Stimulated activated memory B cell treated with anti-CD40 and anti-IgM and Interleukin-4, amounts not matched to agents 10 μg/mL and 1 μg/mL and 100 μg/mL, for 72 hours (primary cell): ENCODE measurements around the gene ACTN4.

ENCODE experiments used
- ATAC-seq: fragments of 150-1000 bp; cut with Tn5 transposase; 2 replicates; pipeline ENCODE4 v1.10.0; 2021
- H3K27ac Mint-ChIP-seq: one replicate; pipeline ENCODE4 v1.8.0; 2022; ENCODE audit warnings: mild to moderate bottlenecking, mixed read lengths
- H3K27me3 Mint-ChIP-seq: one replicate; pipeline ENCODE4 v1.8.0; 2022; ENCODE audit warnings: mixed read lengths
- H3K36me3 Mint-ChIP-seq: one replicate; pipeline ENCODE4 v1.8.0; 2022; ENCODE audit warnings: mixed read lengths
- H3K4me1 Mint-ChIP-seq: one replicate; pipeline ENCODE4 v1.8.0; 2022; ENCODE audit warnings: mixed read lengths
- H3K4me3 Mint-ChIP-seq: one replicate; pipeline ENCODE4 v1.8.0; 2022; ENCODE audit warnings: mild to moderate bottlenecking, moderate library complexity, mixed read lengths
- H3K9me3 Mint-ChIP-seq: one replicate; pipeline ENCODE4 v1.8.0; 2022; ENCODE audit warnings: mixed read lengths

The ACTN4 gene

DNA sequence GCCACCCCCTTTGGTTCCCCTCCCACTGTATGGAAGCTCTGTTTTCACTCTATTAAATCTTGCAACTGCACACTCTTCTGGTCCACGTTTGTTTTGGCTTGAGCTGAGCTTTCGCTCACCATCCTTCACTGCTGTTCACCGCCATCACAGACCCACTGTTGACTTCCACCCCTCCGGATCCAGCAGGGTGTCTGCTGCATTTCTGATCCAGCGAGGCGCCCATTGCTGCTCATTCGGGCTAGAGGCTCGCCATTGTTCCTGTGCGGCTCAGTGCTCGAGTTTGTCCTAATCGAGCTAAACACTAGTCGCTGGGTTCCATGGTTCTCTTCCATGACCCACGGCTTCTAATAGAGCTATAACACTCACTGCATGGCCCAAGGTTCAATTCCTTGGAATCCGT, 42.7 kb downstream of the ACTN4 start:
- Mint-ChIP-seq H3K4me1 (peaks cover 83% of the 10 kb centered on the region), H3K4me3 (no peak overlapping the region)

DNA sequence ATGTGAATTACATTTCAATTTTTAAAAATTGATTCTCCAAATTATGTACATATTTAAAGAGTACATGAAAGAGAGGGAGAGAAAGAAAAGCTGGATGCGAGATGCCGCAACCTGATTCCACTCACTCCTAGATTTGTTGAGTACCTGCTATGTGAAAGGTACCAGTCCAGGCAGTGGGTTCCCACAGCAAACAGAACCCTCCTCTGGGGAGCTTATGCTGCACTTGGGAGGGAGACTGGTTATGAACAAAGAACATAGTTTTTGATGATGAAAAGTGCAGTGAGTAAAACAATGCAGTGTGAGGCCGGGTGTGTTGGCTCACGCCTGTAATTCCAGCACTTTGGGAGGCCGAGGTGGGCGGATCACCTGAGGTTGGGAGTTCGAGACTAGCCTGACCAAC, 43.4 kb downstream of the ACTN4 start:
- Mint-ChIP-seq H3K27ac (peak overlapping the region; percentile 37), H3K4me1 (peaks cover 83% of the 10 kb centered on the region), H3K36me3 (peaks cover 5% of the 10 kb centered on the region), H3K9me3 (no peaks in the 10 kb centered on the region), H3K27me3 (no peaks in the 10 kb centered on the region), H3K4me3 (no peak overlapping the region)
- no peak for ATAC-seq

More for the DNA sequence above, 42.7 kb downstream of the ACTN4 start:
- Mint-ChIP-seq H3K27me3 (no peaks in the 10 kb centered on the region), H3K27ac (peak overlapping the region; percentile 37), H3K9me3 (no peaks in the 10 kb centered on the region), H3K36me3 (peaks cover 5% of the 10 kb centered on the region)
- no peak for ATAC-seq

DNA sequence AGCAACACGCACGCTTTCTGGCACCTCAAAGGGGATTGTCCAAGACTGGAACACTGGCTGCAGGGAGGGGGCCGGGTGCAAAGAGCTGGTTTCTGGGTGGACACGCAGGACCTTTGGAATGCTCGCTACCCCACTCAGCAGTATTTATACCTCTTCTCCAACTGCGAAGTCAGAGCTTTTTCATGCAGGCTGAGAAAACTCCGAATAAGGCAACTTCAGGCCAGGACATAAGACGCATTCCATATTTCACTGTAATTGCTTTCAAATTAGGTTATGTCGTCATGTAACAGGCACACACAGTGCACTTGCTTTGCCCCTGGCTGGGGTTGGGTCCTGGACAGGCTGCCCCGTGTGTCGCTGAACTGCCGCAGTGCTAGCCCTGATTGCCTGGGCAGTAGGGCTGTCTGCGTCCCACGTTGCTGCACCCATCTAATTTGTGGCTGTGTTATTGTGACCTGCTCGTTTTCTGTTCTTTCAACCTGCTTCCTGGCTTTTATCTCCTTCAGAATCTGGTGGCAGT, 44.5 kb downstream of the ACTN4 start:
- H3K4me1 Mint-ChIP-seq = peaks cover 83% of the 10 kb centered on the region
- no peak for ATAC-seq
- no peak overlapping the region for H3K27ac Mint-ChIP-seq
- no peaks in the 10 kb centered on the region for H3K9me3 Mint-ChIP-seq
- H3K27me3 Mint-ChIP-seq = no peaks in the 10 kb centered on the region
- no peak overlapping the region for H3K4me3 Mint-ChIP-seq
- H3K36me3 Mint-ChIP-seq = peaks cover 5% of the 10 kb centered on the region

DNA sequence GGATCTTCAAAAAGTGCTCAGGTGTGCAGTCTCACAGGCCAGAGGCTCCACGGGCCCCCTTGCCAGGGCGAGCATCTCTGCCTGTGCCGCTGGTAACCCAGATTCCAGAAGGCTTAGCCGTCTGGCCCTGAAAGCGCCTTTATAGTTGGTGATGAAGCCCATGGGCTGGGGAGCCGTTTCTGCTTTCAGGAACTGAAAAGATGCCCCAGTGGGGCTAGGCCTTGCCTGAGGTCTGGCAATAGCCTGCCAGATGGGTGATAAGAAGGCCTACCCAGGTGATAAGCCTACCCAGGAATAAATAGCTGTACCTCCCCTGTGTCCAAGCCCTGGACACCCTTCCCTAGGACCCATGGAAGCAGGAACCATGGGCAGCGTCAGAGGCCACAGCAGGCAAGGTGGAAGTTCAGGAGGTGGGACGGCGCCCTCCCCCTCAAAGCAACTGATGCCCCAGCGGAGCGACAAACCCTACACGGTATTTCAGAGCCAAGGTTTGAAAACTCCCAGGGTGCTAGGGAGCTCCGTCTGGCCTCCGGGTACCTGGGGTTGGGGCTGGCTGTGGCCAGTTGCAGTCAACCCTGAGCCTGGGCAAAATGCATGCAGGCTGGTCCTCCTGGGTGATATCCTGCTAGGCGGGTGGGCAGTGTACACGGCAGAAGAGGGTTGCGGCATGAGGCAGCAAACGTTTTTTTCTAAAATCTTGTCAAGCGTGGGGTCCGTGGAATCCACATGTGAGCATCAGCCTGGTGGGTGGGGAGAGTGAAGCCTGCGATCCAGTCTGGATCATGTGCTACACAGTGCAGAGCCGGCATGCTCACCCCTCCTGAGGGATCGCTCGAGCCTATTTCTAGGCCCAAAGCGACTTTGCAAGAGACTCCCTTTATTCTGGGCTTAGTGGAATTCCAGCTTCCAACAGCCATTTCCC, 45.3 kb downstream of the ACTN4 start:
- no peaks in the 10 kb centered on the region for H3K27me3 Mint-ChIP-seq
- peaks cover 80% of the 10 kb centered on the region for H3K4me1 Mint-ChIP-seq
- no peaks in the 10 kb centered on the region for H3K9me3 Mint-ChIP-seq
- peaks cover 5% of the 10 kb centered on the region for H3K36me3 Mint-ChIP-seq
- peak overlapping the region; percentile 83 for H3K27ac Mint-ChIP-seq
- H3K4me3 Mint-ChIP-seq = no peak overlapping the region
- no peak for ATAC-seq

DNA sequence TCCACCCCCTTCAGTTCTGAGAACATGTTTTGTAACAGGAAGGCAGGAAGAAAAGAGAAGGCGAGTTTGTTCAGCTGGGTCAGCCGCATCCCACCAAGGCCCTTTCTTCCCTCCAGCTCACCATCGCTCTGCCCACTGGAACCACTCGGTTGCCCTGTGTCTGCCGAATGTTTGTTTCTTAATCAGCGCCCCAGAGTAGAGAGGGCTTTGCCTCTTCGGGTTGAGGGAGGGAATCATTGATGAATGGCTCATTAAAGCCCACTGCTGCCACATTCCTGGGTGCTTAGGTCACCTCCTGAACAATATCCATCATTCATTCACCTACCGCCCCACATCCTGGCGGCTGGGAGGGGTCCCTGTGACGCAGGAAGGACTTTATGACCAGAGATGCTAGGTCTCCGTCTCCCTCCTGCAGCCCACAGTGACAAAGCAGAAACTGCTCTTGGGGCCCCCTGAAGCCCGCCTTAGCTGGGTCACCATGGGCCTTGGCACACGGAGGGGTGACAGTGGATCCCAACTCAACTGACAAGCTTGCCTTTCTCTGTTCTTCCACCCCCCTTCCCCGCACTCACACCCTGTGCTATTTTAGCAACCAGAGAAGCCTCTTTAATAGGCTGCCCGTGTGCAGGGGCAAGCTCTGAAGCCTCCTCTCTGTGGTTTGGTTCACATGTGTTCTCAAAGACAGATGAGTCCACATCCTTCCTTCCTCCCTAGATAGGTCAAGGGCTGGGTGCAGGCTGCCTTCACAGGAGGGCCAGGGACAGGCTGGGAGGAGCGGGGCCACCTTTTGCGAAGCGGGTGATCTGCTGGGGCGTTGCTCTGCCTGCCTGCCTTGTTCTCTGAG, 46.2 kb downstream of the ACTN4 start:
- H3K4me3 Mint-ChIP-seq = peak overlapping the region; percentile 22

DNA sequence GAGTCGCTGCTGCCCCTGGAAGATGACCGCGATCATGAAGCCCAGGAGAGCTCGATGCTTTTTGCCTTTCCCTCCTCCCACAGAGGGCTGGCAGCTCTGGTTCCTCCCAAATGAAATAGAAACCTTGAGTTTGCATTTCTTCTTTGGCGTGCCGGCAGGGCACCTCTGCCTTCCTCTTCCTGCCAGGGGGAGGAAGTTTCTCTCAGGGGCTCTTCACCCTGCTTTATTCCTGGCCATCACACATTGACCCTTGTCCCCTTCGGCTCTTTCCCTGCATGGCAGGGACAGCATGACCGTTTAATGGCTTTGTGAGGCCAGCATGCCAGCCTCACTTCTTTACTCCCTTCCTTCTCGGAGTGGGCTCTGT, 47.9 kb downstream of the ACTN4 start:
- Mint-ChIP-seq H3K36me3 (peaks cover under 1% of the 10 kb centered on the region), H3K9me3 (no peaks in the 10 kb centered on the region), H3K4me1 (peaks cover 81% of the 10 kb centered on the region), H3K27ac (peak overlapping the region; percentile 83), H3K4me3 (peak overlapping the region; percentile 71), H3K27me3 (no peaks in the 10 kb centered on the region)
- peak; percentile 24 for ATAC-seq

More for the DNA sequence above, 46.2 kb downstream of the ACTN4 start:
- H3K27ac Mint-ChIP-seq = peak overlapping the region; percentile 83
- no peaks in the 10 kb centered on the region for H3K27me3 Mint-ChIP-seq
- peaks cover 5% of the 10 kb centered on the region for H3K36me3 Mint-ChIP-seq
- no peaks in the 10 kb centered on the region for H3K9me3 Mint-ChIP-seq
- peak; percentile 87 for ATAC-seq
- H3K4me1 Mint-ChIP-seq = peaks cover 81% of the 10 kb centered on the region

DNA sequence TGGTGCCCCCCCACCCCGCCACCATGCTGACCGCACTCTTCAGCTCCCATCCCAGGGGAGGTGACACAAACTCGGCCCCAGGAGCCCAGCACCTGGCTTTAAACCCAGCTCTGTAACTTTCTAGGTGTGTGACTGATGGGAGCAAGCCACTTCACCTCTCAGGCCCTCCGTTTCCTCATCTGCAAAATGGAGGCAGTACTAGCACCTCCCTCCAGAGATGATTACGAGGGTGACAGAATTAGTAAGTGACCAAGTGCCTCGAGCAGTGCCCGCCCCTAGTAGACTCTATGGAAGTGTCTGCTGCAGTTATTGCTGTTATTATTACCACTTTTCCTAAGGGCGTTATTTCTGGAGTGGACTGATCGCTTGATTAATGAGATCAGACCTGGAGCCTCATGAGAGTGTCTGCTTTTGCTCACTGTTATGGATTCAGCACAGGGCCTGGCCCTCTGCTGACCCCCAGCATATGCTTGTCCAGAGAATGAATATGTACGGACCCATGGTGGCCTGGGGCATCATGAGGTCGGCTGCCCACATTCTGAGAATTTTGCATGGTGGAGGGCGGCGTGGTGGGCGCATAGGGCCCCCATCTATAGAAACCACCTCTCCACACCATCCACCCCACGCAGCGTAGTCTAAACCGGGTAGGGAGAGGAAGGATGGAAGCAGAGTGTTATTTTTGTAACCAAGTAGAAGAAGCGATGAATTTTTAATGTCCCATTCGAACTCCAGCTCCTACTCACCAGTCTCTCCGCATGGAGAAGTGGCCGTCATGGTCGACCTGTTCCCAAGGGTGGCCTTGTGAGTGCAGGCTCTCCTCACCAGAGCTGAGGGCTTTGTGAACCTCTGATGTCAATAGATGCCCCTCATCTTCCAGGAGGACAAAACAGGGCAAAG, 48.6 kb downstream of the ACTN4 start:
- H3K4me3 Mint-ChIP-seq = peak overlapping the region; percentile 55
- ATAC-seq = no peak
- H3K27me3 Mint-ChIP-seq = no peaks in the 10 kb centered on the region
- peaks cover 80% of the 10 kb centered on the region for H3K4me1 Mint-ChIP-seq
- H3K36me3 Mint-ChIP-seq = peaks cover 6% of the 10 kb centered on the region
- no peaks in the 10 kb centered on the region for H3K9me3 Mint-ChIP-seq
- peak overlapping the region; percentile 83 for H3K27ac Mint-ChIP-seq

DNA sequence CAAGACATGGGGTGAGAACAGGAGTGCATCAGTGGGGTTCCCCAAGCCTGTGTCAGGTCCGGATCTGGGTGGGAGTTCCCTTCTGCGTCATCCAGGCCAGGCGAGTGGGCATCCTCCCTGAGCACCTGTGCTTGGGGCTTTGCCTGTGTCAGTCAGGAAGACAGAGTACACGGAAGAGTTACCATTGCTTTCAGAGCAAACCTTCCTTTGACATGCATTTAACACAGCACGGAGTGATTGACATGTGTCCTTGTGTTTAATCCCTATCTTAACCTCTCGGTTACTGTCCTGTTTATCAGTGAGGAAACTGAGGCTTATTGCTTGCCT, 49.2 kb downstream of the ACTN4 start:
- H3K27me3 Mint-ChIP-seq = no peaks in the 10 kb centered on the region
- H3K36me3 Mint-ChIP-seq = peaks cover 7% of the 10 kb centered on the region
- no peaks in the 10 kb centered on the region for H3K9me3 Mint-ChIP-seq
- no peak for ATAC-seq
- H3K27ac Mint-ChIP-seq = no peak overlapping the region
- no peak overlapping the region for H3K4me3 Mint-ChIP-seq
- peaks cover 79% of the 10 kb centered on the region for H3K4me1 Mint-ChIP-seq

DNA sequence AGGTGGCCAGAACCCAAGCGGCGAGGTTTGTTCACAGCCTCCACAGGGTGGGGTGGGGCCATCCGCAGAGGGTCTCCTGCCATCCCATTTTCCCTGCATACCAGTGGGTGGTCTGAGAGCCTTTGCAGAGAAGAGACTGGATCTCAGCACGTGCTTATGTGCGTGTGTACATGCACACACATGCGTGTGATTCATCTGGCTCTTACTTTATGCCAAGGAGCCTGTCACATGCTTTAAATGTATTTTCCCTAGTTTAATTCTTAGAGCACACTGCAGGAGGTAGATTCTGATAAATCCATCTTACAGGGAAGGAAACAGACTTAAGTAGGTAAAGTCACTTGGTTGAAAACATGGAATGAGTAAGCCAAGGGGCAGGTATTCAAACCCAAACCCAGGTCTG, 49.7 kb downstream of the ACTN4 start:
- Mint-ChIP-seq H3K27ac (no peak overlapping the region), H3K4me3 (no peak overlapping the region), H3K4me1 (peaks cover 74% of the 10 kb centered on the region), H3K27me3 (no peaks in the 10 kb centered on the region), H3K9me3 (no peaks in the 10 kb centered on the region), H3K36me3 (peaks cover 7% of the 10 kb centered on the region)
- no peak for ATAC-seq

DNA sequence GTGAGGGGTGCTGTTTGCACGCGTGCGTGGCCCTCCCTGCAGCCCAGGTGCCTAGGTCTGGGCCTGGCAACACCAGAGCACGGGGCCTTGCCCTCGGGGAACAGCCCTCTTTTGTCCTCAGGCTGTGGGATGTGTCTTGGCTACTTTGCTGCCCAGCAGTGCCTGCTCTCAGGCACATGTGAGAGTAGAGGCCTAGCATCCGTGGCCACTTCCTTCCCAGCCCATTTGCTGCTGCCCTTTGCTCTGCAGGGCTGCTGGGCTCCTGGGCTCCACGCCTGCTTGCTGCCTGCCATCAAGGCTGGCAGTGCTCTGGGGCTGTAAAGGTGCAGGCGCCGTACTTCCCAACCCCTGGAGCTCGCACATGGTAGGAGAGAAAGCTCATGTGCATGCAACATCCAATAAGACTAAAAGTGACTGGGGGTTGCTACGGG, 50.2 kb downstream of the ACTN4 start:
- Mint-ChIP-seq H3K27ac (peak overlapping the region; percentile 44), H3K4me3 (no peak overlapping the region), H3K9me3 (no peaks in the 10 kb centered on the region), H3K27me3 (no peaks in the 10 kb centered on the region), H3K4me1 (peaks cover 69% of the 10 kb centered on the region), H3K36me3 (peaks cover 7% of the 10 kb centered on the region)
- no peak for ATAC-seq

DNA sequence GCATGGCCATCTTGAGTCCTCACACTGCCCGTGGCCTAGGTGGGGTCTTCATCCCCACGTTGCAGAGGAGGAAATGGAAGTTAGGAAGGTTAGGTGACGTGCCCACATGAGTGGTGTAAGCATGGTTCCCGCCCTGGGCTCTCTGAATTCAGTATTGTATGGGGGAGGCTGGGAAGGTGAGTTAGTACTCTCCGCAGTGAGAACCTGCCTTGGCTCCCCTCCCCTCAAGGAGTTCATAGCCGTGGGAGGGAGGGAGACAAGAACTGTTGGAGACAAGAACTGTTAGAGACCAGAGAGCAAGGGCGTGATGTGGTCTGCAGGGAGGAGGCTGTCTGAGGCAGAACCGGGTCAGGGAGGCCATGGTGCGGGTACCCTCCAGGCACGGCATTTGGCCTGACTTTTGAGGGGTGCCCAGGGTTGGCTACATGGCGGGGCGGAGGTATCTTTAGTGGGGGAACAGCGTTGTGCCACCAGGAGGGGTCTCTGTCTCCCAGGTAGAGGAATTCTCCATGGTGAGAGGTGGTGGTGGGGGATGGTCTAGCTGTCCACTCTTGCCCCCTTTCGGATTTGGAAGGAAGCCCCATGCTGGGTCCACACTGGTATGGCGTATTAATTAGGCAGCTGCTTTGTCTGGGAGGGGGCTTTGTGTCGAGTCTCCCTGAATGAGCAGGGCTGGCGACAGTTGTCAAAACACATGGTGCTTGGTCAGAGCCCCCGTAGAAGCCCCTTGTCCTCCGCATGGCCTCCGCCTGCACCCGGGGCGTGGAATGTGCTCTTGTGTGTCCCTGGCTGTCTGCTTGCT, 51.0 kb downstream of the ACTN4 start:
- H3K27me3 Mint-ChIP-seq = no peaks in the 10 kb centered on the region
- H3K36me3 Mint-ChIP-seq = peaks cover 9% of the 10 kb centered on the region
- no peak overlapping the region for H3K4me3 Mint-ChIP-seq
- H3K9me3 Mint-ChIP-seq = no peaks in the 10 kb centered on the region
- H3K27ac Mint-ChIP-seq = peak overlapping the region; percentile 44
- peaks cover 62% of the 10 kb centered on the region for H3K4me1 Mint-ChIP-seq
- no peak for ATAC-seq

DNA sequence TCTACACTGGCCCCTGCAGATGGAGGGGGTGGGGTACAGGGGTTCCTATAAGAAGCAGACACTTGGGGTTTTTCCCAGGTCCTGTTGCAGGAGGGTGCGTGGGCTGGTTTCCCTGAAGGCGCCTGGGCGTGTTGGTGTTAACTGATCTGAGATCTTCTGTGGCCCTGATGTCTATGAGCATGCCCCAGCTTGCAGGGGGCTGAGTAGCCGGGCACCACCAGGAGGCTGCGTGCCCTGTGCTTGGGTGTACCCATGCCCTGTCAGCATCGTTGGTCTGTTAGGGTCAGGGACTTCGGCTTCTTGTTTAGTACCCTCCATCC, 51.5 kb downstream of the ACTN4 start:
- Mint-ChIP-seq H3K9me3 (no peaks in the 10 kb centered on the region), H3K36me3 (peaks cover 14% of the 10 kb centered on the region), H3K4me1 (peaks cover 61% of the 10 kb centered on the region), H3K4me3 (no peak overlapping the region), H3K27me3 (no peaks in the 10 kb centered on the region), H3K27ac (peak overlapping the region; percentile 44)
- peak; percentile 39 for ATAC-seq

DNA sequence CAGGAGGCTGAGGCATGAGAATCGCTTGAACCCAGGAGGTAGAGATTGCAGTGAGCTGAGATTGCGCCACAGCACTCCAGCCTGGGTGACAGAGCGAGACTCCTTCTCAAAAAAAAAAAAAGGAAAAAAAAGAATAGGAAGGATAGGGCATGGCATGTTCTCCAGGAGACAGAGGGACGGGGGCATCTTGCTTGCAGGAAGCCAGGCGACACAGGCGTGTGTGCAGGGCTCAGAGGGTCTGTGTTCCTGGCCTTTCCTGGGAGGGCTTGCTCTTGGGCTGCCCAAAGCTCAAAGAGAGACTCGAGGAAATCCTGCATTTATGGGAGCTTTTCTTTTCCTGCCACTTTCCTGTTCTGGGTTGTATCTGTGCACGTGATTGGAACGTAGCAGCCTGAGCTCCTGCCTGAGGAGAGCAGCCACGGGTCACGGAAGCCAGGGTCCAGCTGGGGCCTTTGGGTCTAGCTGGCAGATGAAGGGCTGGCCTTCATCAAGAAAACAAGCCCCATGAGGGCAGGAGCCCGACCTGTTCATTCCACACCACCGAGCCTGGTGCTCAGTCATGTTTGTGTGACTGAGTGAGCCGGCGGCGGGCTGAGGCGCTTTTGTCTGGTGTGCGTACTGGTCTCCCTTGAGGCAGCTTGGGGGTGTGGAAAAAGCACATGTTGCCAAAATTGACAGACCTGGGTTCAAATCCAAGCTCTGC, 52.3 kb downstream of the ACTN4 start:
- Mint-ChIP-seq H3K27ac (peak overlapping the region; percentile 44), H3K4me1 (peaks cover 54% of the 10 kb centered on the region), H3K4me3 (no peak overlapping the region), H3K9me3 (no peaks in the 10 kb centered on the region), H3K27me3 (no peaks in the 10 kb centered on the region), H3K36me3 (peaks cover 19% of the 10 kb centered on the region)
- no peak for ATAC-seq
